NCI-H526 (cell line): ENCODE data around the gene MAD1L1.
"Not testable (repeated sequence)": the region's sequence is repeated elsewhere in the genome, so short reads cannot be mapped to it uniquely, and the experiment has no call there.

Experiments used
- DNase-seq, 2 experiments: peaks; one replicate each; lab custom pipeline; 2025; lab: John Stamatoyannopoulos, UW

The MAD1L1 gene

DNA sequence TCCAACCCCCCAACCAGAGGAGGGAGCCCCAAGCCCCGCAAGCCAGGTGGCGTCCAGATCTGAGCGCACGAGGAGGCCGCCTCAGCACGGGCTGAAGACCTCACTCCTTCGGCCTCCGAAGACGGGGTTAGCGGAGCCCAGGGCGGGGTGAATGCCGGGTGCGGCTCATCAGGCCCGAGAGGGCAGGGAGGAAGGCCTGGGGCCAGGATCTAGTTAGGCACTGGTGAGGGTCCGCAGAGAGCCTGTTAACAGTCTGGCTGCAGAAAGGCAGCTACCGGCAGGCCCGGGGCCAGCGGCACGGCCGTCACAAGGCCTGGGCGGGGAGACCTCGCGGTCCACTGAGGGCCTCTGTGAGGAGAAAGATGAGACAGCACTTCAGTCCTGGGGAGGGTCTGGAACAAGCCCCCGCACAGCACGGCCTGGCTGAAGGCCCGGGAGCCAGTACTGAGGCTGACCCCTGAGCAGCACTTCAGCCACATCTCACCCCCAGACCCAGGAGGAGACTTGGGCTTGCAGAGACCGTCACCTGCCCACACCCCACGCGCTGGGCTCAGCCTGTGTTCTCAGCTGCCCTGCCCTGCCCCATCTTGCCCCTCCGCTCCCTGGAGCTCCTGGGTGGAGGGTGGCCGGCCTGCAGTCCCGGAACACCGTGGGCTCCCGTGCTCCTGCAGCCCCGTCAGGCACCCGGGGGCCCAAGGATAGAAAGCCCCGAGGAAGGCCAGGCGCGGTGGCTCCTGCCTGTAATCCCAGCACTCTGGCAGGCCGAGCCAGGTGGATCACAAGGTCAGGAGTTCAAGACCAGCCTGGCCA, 369.4 kb downstream of the MAD1L1 start:
- no peak for DNase-seq

DNA sequence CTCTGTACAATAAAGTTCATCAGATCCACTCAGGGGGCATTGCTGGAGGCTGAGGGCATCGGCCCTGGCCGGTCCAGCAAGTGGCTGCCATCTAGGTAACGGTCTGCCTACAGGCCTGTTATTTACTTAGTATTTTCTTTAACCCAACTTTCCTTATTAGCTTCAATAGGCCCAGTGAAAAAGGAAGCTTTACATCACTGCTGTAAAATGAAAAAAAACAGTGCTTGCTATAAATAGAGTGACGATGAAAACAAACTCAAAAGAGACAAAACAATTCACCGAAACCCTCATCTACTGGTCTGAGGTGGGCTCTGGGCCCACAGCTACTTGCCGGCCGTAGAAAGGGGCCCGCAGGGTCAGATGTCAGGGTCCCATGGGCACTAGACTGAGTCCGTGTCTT, 370.2 kb downstream of the MAD1L1 start:
- no peak for DNase-seq

DNA sequence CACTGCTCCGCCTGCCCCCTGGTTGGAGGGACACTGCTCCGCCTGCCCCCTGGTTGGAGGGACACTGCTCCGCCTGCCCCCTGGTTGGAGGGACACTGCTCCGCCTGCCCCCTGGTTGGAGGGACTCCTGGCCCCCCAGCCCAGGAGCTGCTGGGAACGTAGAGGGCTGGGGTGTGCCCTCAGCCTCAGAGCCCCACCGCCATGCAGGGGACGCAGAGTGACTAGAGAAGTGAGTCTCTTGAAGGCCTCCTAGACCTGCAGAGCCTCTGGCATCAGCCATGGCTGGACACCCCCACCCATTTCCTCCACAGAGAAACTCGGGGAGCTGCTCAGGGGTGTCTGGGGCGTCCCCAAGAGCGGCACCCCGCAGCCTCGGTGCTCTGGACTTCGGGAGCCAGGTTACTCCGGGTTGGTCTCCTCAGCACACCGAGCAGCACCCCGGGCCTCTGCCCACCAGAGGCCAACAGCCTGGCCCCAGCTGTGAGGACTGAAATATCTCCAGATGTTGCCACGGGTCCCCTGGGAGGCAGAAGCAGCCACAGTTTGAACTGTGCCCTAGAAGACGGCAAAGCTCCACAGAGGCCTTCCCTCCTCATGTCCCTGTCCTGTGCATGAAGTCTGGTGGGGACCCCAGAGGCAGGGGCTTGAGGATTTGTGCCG, 370.8 kb downstream of the MAD1L1 start:
- no peak for DNase-seq

DNA sequence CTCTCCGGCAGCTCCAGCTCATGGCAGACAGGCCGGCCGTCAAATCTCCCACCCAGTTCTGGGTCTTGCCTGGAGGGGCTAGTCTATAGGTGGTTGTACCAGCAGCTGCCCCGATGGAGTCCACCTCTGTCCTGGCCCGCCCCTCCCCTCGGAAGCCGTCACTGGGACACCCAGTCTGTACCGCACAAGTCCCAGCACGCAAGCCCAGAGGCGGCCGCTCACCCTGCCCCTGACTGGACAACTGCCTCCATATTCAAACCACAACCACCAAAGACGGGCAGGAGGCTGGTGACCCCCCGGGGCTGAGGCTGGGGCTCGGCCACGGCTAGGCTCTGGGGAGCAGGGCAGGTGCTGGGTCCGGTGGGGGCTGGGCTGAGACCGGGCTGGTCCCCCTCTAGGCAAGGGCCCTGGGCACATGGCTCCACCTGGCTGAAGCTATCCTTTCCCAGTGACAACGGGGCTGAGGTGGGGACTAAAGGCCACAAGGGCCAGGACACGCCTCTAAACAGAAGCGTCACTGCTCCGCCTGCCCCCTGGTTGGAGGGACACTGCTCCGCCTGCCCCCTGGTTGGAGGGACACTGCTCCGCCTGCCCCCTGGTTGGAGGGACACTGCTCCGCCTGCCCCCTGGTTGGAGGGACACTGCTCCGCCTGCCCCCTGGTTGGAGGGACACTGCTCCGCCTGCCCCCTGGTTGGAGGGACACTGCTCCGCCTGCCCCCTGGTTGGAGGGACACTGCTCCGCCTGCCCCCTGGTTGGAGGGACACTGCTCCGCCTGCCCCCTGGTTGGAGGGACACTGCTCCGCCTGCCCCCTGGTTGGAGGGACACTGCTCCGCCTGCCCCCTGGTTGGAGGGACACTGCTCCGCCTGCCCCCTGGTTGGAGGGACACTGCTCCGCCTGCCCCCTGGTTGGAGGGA, 371.6 kb downstream of the MAD1L1 start:
- DNase-seq, result not testable (repeated sequence)

- no peak for DNase-seq
Measured at GRCh38 chr7:1859266-1860035, 373.3 kb downstream of the MAD1L1 start.

DNA sequence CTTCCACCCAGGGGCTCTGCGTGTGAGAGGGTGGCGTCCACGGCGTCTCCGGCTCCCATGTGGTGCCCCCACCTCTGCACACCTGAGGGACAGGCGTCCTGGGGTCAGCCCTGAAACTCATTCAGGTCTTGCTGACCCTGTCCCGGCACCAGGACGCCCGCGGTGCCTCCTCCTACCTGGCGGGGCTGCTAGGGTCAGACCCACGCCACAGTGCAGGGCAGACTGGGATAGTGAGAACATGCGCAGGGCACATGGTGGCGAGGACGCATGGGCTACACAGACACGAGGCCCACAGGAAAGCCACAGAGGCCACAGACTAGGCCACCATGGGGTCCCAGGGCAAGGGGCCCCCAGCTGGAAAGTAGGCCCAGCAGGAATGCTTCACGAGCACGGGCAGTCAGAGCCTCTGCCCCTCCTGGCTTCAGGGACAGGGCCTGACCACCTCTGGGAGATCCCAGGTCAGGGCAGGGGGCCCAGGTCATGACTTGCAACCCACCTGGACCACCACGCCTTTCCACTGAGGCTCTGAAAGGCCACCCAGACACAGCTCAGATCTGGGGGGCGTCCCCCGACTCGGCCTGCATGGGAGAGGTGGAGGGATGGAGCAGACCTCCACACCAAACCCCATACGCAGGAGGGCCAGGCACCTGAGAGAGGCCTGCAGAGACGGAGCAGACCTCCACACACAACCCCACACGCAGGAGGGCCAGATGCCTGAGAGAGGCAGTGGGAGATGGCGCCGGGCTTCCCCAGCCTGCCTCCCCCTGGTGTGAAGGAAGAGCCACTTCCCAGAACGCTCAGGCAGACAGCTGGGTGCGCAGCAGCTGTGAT, 374.1 kb downstream of the MAD1L1 start:
- DNase-seq, result no peak

- DNase-seq, result no peak
Measured at GRCh38 chr7:1857487-1858421, 375.0 kb downstream of the MAD1L1 start.

GRCh38 chr7:1856888-1857441, 375.8 kb downstream of the MAD1L1 start:
- DNase-seq, result no peak

DNA sequence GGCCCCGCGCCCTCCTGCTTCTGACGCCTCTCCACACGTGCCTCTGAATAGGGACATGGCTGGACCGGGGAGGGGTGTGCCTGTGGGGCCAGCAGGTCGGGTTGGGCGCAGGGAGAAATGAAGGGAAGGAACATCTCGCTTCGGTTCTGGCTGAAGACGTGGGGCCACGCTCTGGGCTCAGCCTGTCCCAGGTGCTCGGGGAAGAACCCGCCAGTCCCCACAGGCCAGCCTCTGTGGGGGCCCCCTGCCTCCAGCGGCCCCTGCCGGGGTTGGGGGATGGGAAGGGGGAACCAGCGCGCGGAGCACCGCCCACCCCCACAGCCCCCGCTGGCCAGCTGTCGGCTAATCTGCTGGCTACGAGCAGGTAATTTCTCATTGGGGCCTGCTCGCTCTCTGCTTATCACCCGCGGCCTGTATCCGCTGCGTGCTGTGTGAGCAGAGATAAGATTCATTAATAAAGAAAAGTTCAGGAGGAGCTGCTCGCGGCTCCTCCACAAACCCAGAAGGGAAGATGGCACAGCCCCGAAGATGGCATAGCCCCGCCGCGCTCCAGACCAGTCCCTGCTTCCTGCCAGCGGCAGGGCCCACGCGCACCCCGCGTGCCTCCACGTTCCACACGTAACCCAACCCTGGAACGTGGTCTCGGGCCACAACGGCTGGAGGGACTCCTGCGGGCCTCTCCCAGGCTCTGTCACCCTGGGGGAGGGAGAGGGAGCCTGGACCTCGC, 376.4 kb downstream of the MAD1L1 start:
- no peak for DNase-seq

GRCh38 chr7:1855725-1856160, 377.0 kb downstream of the MAD1L1 start:
- DNase-seq, result no peak

DNA sequence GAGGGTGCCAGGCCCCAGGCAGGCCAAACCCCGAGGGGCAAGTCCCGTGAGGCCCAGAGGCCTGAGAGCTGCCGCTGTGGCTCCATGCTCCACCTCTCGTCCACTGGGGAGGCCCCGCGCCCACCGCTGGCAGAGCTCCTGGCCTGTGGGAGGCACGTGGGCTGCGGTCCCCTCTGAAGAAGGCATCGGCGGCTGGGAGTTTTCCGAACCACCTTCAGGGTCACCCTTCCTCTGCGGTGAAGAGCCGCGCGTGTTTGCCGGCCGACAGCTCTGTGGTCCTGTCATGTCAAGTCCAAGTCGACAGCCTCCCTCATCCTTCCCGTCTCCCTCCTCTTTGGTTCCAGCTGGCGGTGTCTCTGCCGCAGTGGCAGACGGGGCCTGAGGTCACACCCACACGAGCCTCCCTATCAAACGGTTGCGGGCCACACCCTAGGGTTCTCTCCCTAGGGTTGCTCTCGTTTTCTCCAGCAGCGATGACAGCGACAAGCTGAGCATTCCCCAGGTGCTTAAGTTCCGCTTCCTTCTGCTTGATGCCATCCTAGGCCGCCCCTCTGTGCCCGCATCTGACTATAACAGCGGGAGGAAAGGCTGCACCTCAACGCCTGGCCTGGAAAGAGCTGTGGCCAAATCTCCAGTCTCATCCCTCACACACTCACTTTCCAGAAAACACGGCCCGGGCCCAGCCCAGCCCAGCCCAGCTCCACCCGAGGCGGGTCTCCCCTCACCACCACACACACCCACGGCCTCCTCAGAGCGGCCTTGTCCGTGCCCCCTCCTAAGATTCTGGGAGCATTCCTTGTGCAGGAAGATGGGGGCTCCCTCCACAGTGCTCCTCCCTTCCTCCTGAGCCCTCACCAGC, 377.6 kb downstream of the MAD1L1 start:
- DNase-seq, result no peak

- no peak for DNase-seq
Measured at GRCh38 chr7:1853986-1854865, 378.5 kb downstream of the MAD1L1 start.

DNA sequence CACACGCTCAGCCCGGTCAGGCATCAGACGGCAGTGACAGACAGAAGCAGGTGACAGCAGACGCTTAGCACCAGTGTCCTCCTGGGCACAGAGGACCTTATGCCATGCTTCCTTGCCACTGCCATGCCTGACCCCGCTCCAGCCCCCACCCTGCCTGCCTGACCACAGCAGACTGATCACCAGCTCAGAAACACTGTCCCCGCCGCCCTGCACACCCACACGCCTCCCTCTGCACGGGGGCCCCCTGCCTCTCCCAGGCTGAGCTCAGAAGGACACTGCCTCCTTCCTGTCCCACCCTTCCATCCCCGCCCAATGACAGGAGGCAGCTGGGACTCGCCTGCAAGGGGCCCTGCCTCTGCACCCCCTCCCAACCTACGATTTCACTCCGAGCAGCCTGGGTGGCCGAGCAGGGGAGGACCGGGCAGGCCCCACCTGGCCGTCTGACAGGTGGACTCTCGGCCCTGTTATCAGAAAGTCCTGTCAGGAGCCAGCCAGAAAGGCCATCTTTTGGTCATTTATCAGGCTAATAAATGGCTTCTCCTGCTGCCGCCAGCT, 379.2 kb downstream of the MAD1L1 start:
- DNase-seq, result no peak

DNA sequence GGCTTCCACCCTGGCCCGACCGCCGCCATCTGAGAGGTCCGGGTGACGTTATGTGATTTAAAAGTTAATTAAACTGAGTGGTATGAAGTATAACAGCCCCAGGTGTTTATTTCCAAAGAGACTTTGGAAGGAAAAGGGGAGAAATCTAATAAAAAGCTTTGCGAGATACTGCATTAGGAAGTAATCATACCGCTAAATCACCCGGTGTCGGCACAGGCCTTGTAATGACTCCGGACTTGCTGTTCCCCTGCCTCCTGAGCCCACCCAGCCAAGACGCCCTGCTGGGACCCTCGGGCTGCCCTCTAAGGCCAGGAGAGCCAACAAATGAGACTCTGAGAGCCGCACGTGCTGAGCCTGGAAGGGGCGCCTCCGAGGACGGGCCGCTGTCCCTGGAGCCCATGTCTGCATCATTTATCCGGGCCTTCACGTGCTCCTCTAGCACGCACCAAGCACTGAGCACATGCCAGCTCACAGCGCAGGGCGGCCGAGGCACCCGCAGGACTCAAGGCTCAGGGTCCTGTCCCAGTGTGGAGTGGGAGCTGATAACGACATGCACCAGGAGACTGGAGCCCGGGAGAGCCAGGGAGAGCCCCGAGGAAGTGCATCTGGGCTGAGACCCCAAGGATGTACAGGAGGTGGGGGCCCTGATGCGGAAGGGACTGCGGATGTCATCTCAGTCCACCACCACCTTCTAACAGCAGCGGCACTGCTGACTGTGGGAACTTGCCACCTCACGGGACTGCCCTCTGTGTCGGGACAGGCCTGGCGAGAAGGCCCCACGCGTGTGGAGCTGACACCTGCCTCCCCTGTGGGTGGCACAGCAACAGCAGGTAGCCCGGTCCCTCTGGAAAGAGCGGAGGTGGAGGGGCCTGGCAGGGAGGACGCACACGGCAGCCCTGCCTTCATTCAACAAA, 380.0 kb downstream of the MAD1L1 start:
- DNase-seq, result no peak
